ENCODE results near the gene TMEM108.

DNA sequence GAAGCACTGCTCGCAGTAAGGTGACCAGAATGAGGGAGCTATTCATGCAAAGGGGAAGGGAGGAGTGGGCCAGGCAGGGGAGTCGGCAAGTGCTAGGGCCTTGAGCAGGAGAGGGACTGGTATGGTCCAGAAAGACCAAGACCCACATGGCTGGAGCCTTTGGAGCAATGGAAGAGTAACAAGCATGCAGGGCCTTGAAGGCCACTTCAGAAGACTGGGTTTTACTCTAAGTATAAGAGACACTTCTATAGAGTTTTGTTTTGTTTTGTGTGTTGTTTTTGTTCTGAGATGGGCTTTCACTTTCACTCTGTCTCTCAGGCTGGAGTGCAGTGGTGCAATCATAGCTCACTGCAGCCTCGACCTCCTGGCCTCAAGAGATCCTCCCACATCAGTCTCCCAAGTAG is 403.7 kb downstream of the TMEM108 start:
- TF ChIP-seq, protein P1, sequence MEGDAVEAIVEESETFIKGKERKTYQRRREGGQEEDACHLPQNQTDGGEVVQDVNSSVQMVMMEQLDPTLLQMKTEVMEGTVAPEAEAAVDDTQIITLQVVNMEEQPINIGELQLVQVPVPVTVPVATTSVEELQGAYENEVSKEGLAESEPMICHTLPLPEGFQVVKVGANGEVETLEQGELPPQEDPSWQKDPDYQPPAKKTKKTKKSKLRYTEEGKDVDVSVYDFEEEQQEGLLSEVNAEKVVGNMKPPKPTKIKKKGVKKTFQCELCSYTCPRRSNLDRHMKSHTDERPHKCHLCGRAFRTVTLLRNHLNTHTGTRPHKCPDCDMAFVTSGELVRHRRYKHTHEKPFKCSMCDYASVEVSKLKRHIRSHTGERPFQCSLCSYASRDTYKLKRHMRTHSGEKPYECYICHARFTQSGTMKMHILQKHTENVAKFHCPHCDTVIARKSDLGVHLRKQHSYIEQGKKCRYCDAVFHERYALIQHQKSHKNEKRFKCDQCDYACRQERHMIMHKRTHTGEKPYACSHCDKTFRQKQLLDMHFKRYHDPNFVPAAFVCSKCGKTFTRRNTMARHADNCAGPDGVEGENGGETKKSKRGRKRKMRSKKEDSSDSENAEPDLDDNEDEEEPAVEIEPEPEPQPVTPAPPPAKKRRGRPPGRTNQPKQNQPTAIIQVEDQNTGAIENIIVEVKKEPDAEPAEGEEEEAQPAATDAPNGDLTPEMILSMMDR (conservative IDR thresholded peaks at IDR 0.05; ENCODE audit: low read depth, low read length), result no peak
- TF ChIP-seq FOS (IDR thresholded peaks at IDR 0.05; ENCODE audit: low read depth, low read length) (no peak), RAD21 (IDR thresholded peaks at IDR 0.05; ENCODE audit: low read length) (no peak), CEBPB (IDR thresholded peaks at IDR 0.05; ENCODE audit: low read depth, low read length) (no peak), CHD1 (IDR thresholded peaks at IDR 0.05; ENCODE audit: low read depth, low read length) (no peak), SMC3 (IDR thresholded peaks at IDR 0.05; ENCODE audit: low read depth, low read length) (no peak)
- TF ChIP-seq, protein P2, sequence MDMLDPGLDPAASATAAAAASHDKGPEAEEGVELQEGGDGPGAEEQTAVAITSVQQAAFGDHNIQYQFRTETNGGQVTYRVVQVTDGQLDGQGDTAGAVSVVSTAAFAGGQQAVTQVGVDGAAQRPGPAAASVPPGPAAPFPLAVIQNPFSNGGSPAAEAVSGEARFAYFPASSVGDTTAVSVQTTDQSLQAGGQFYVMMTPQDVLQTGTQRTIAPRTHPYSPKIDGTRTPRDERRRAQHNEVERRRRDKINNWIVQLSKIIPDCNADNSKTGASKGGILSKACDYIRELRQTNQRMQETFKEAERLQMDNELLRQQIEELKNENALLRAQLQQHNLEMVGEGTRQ (IDR thresholded peaks at IDR 0.05; ENCODE audit: low read depth, low read length), result no peak
